Gastroesophageal sphincter (tissue), 4 donors: ENCODE results near the gene TMEM82. TPM values are rescaled to one million over a fixed set of nuclear protein-coding genes. Genes with fewer than 3 reads are reported as not detected.

Source experiments
- ATAC-seq: fragments of 150-250 bp; one replicate; pipeline ENCODE4 v1.9.1; 2016; ENCODE audit warnings: mild to moderate bottlenecking, moderate library complexity
- H3K27ac ChIP-seq, 4 donors: fragments of 200-600 bp; sonication (generic) in 3 of 4; 1 replicate in 3 of 4; 2 replicates in 1 of 4; pipeline ENCODE4 v1.5.1; 2016 to 2019
- H3K27me3 ChIP-seq: fragments of 200-600 bp; sonication (generic); one replicate; pipeline ENCODE4 v1.5.1; 2019
- H3K36me3 ChIP-seq, 2 donors: fragments of 200-600 bp; sonication (generic); one replicate each; pipeline ENCODE4 v1.5.1; 2019; ENCODE audit warnings: control low read depth in 1 of 2
- H3K4me1 ChIP-seq, 3 donors: fragments of 200-600 bp; sonication (generic); 1 replicate in 2 of 3; 2 replicates in 1 of 3; pipeline ENCODE4 v1.5.1; 2016 to 2019; ENCODE audit warnings: control low read depth in 2 of 3
- H3K4me3 ChIP-seq, 2 donors: fragments of 200-600 bp; sonication (generic); one replicate each; pipeline ENCODE4 v1.5.1; 2019; ENCODE audit warnings: mild to moderate bottlenecking in 1 of 2, moderate library complexity in 1 of 2
- H3K9me3 ChIP-seq, 3 donors: fragments of 200-600 bp; sonication (generic); one replicate each; pipeline ENCODE4 v1.5.1; 2017 to 2019; ENCODE audit warnings: control low read depth in 2 of 3
- CTCF ChIP-seq, 4 experiments: fragments of 200-600 bp in 2 of 4; fragments of 450-650 bp in 2 of 4; sonication (generic) in 1 of 4; IDR thresholded peaks; one replicate each; pipeline ENCODE4 v1.5.1; 2017 to 2019; ENCODE audit warnings: antibody characterized with exemption in 4 of 4, mild to moderate bottlenecking in 2 of 4, moderate library complexity in 2 of 4
- EP300 ChIP-seq: sonication (generic); formaldehyde crosslinking; IDR thresholded peaks from one replicate; pipeline ENCODE4 v1.6.1; 2017; ENCODE audit warnings: antibody characterized with exemption, mild to moderate bottlenecking
- POLR2A ChIP-seq, 2 donors: fragments of 450-650 bp; IDR thresholded peaks; one replicate each; pipeline ENCODE4 v1.6.1; 2017; ENCODE audit warnings: antibody characterized with exemption in 2 of 2, mild to moderate bottlenecking in 2 of 2, moderate library complexity in 1 of 2
- POLR2AphosphoS5 ChIP-seq: sonication (generic); formaldehyde crosslinking; IDR thresholded peaks from one replicate; pipeline ENCODE4 v1.6.1; 2017; ENCODE audit warnings: antibody characterized with exemption
- WGBS, 2 donors: methylation state at CpG; one replicate each; pipeline ENCODE4 v1.1.5; 2018; ENCODE audit warnings: low coverage in 1 of 2; 5-methylcytosine and 5-hydroxymethylcytosine counted together
- total RNA-seq, 4 donors: library from RNA; depleted of rRNA; stranded (reverse); fragments of >200 nt; gene quantifications; one replicate each; pipeline ENCODE4 v1.1.0, GENCODE V29; 2016

TMEM82 gene
- total RNA-seq, 4 donors from 2014 or later, result not detected

GRCh38 chr1:15740924-15741850, 1.1 kb upstream of the TMEM82 start:
- no peak overlapping the region for H3K4me3 ChIP-seq

GRCh38 chr1:15744122-15744679, 1.9 kb downstream of the TMEM82 start:
- no peaks in the 10 kb centered on the region for H3K36me3 ChIP-seq
- no peak overlapping the region for H3K4me3 ChIP-seq
- ATAC-seq, result no peak
- H3K9me3 ChIP-seq, result no peaks in the 10 kb centered on the region
- TF ChIP-seq POLR2AphosphoS5, result no peak
- no peak for TF ChIP-seq EP300
- no peak for TF ChIP-seq CTCF (IDR thresholded peaks at IDR 0.05)
- peaks cover 0 to 9% (median 0%) of the 10 kb centered on the region in 3 donors for H3K4me1 ChIP-seq
- H3K27me3 ChIP-seq, result no peaks in the 10 kb centered on the region
- no CpG with 5 or more reads among the region's 30 CpGs for WGBS, 2 donors
- H3K27ac ChIP-seq, result no peak overlapping the region

More at GRCh38 chr1:15740924-15741850, 1.1 kb upstream of the TMEM82 start:
- Histone ChIP-seq H3K9me3 (no peaks in the 10 kb centered on the region), H3K4me1 (peaks cover 0 to 15% (median 5%) of the 10 kb centered on the region in 3 donors), H3K36me3 (no peaks in the 10 kb centered on the region), H3K27me3 (no peaks in the 10 kb centered on the region), H3K27ac (no peak overlapping the region)
- 4 to 50% methylated on average over 2 to 4 of the region's 27 CpGs for WGBS, 2 donors
- peak; percentile 88 for ATAC-seq
- no peak for TF ChIP-seq EP300
- TF ChIP-seq CTCF (IDR thresholded peaks at IDR 0.05), result peak in 3 of 4 experiments; percentile 79 to 88 (median 85)

GRCh38 chr1:15747378-15747777, 5.1 kb downstream of the TMEM82 start:
- no peak for ATAC-seq
- H3K27me3 ChIP-seq, result no peaks in the 10 kb centered on the region
- H3K4me1 ChIP-seq, result peaks cover 0 to 14% (median 0%) of the 10 kb centered on the region in 3 donors
- WGBS, 2 donors, result 39% methylated on average over 7 of the region's 8 CpGs; no CpG with 5 or more reads in 1 of the 2 donors
- TF ChIP-seq EP300 (no peak), POLR2AphosphoS5 (no peak), CTCF (IDR thresholded peaks at IDR 0.05) (no peak), POLR2A (IDR thresholded peaks at IDR 0.05) (no peak)
- H3K9me3 ChIP-seq, result no peaks in the 10 kb centered on the region
- no peaks in the 10 kb centered on the region for H3K36me3 ChIP-seq
- no peak overlapping the region for H3K4me3 ChIP-seq
- H3K27ac ChIP-seq, result no peak overlapping the region

GRCh38 chr1:15748264-15748663, 6.0 kb downstream of the TMEM82 start:
- Histone ChIP-seq H3K27ac (no peak overlapping the region), H3K4me3 (no peak overlapping the region), H3K27me3 (no peaks in the 10 kb centered on the region), H3K9me3 (no peaks in the 10 kb centered on the region), H3K36me3 (no peaks in the 10 kb centered on the region), H3K4me1 (peaks cover 0 to 14% (median 0%) of the 10 kb centered on the region in 3 donors)
- WGBS, 2 donors, result 100% methylated on average over 1 of the region's 5 CpGs; no CpG with 5 or more reads in 1 of the 2 donors
- TF ChIP-seq EP300 (no peak), POLR2A (IDR thresholded peaks at IDR 0.05) (no peak), POLR2AphosphoS5 (no peak)
- ATAC-seq, result no peak

GRCh38 chr1:15748690-15749398, 6.5 kb downstream of the TMEM82 start:
- ATAC-seq, result no peak
- Histone ChIP-seq H3K4me1 (peaks cover 0 to 14% (median 0%) of the 10 kb centered on the region in 3 donors), H3K27me3 (no peaks in the 10 kb centered on the region), H3K36me3 (no peaks in the 10 kb centered on the region), H3K9me3 (no peaks in the 10 kb centered on the region), H3K27ac (no peak overlapping the region), H3K4me3 (no peak overlapping the region)
- WGBS, 2 donors, result 83 to 100% methylated on average over 1 to 2 of the region's 10 CpGs
- TF ChIP-seq POLR2A (IDR thresholded peaks at IDR 0.05) (no peak), CTCF (IDR thresholded peaks at IDR 0.05) (no peak), EP300 (no peak), POLR2AphosphoS5 (no peak)
